C4-2B (cell line): ENCODE results near the gene ZDHHC16.

Experiments used
- CTCF ChIP-seq: fragments of 450-650 bp; conservative IDR thresholded peaks from 2 replicates; pipeline ENCODE4 v1.5.1; 2017; ENCODE audit warnings: mild to moderate bottlenecking
- ZFX ChIP-seq: fragments of 450-650 bp; IDR thresholded peaks from 2 replicates; pipeline ENCODE4 v1.6.1; 2017

GRCh38 chr10:97474918-97475317, 28.9 kb downstream of the ZDHHC16 start:
- TF ChIP-seq CTCF (no peak), ZFX (no peak)
